B cell (primary cell): Measurements from ENCODE around the gene CEP95.

ENCODE experiments used
- CTCF ChIP-seq: fragments of 200-600 bp; IDR thresholded peaks from one replicate; pipeline ENCODE4 v1.8.0; 2022; ENCODE audit warnings: antibody characterized with exemption, mild to moderate bottlenecking
- EZH2 ChIP-seq: IDR thresholded peaks from 2 replicates; pipeline ENCODE4 v1.6.1; 2012; ENCODE audit warnings: borderline replicate concordance, low read depth, mild to moderate bottlenecking, moderate library complexity, low read length; ENCODE audit not compliant: insufficient read depth, poor library complexity, severe bottlenecking

GRCh38 chr17:64502809-64503208 lies 4.0 kb upstream of the CEP95 start:
- TF ChIP-seq CTCF (no peak), EZH2 (no peak)
